GM12878 (cell line): ENCODE measurements around the gene MAPK9. TPM values are rescaled to one million over a fixed set of nuclear protein-coding genes. Genes with fewer than 3 reads are reported as not detected.
A peak's percentile ranks its signal among the peaks of the same experiment; 100 is the strongest.

Experiments used
- ATAC-seq: fragments of 200-7000 bp; cut with Tn5 transposase; 3 replicates; pipeline ENCODE4 v1.9.1; 2020; ENCODE audit warnings: mild to moderate bottlenecking, moderate library complexity
- BruUV-seq: library from RNA; stranded (reverse); fragments of 400-500 nt; replicated peaks from 2 replicates; lab custom pipeline; 2021; lab: Mats Ljungman, UMichigan
- CTCF ChIA-PET: fragments of 300-600 bp; sonication (Branson Sonifier 250); formaldehyde crosslinking; extraction: SDS; loops from one replicate; lab custom pipeline; 2021; ENCODE audit warnings: inconsistent platforms; lab: Yijun Ruan, JAX
- POLR2A ChIA-PET: fragments of 350-600 bp; formaldehyde crosslinking; extraction: SDS; loops from one replicate; lab custom pipeline; 2021; ENCODE audit warnings: inconsistent platforms; lab: Charles Lee
- RAD21 ChIA-PET: fragments of 300-600 bp; sonication (Branson Sonifier 250); formaldehyde crosslinking; loops from one replicate; lab custom pipeline; 2023; ENCODE audit warnings: antibody characterized with exemption; ENCODE audit not compliant: unreplicated experiment; lab: Charles Lee
- SMC1A ChIA-PET: fragments of 300-600 bp; sonication (Branson Sonifier 250); formaldehyde crosslinking; loops from one replicate; lab custom pipeline; 2023; ENCODE audit not compliant: unreplicated experiment, uncharacterized antibody; lab: Charles Lee
- DNase-seq: peaks from one replicate; pipeline ENCODE4 v3.0.0-alpha.2; 2011; ENCODE audit warnings: low read depth, low spot score
- FAIRE-seq: peaks from 3 replicates; lab custom pipeline; 2011; peaks lifted over from hg19 to GRCh38; lab: Jason Lieb, UNC
- H2AFZ ChIP-seq: 2 replicates; pipeline ENCODE4 v1.6.0; 2011; ENCODE audit warnings: low read depth, low read length, control low read depth; ENCODE audit not compliant: control insufficient read depth
- H3K27ac ChIP-seq: 2 replicates; pipeline ENCODE4 v1.5.1; 2011; ENCODE audit warnings: control low read depth; ENCODE audit not compliant: control insufficient read depth, insufficient read depth
- H3K27me3 ChIP-seq, 2 experiments: replicated peaks in 1 of 2; 2 replicates each; pipeline versions ENCODE4 v1.6.0 to v1.6.1; 2011; ENCODE audit warnings: low read length in 1 of 2; ENCODE audit not compliant: control insufficient read depth in 2 of 2, insufficient read depth in 2 of 2
- H3K36me3 ChIP-seq, 2 experiments: 2 replicates each; pipeline ENCODE4 v1.5.1; 2011; ENCODE audit warnings: low read length in 1 of 2; ENCODE audit not compliant: control insufficient read depth in 2 of 2, insufficient read depth in 2 of 2
- H3K4me1 ChIP-seq: 2 replicates; pipeline ENCODE4 v1.6.1; 2011; ENCODE audit warnings: mild to moderate bottlenecking, low read length, moderate library complexity, mixed read lengths; ENCODE audit not compliant: control insufficient read depth, insufficient read depth
- H3K4me2 ChIP-seq: 2 replicates; pipeline ENCODE4 v1.6.0; 2011; ENCODE audit warnings: control low read depth; ENCODE audit not compliant: control insufficient read depth, insufficient read depth
- H3K4me3 ChIP-seq: fragments of 200-600 bp; sonication (generic); 2 replicates; pipeline ENCODE4 v1.5.1; 2016
- H3K79me2 ChIP-seq: 2 replicates; pipeline ENCODE4 v1.6.0; 2011; ENCODE audit warnings: low read length; ENCODE audit not compliant: control insufficient read depth, insufficient read depth
- H3K9ac ChIP-seq: 2 replicates; pipeline ENCODE4 v1.8.0; 2011; ENCODE audit warnings: low read length, control low read depth, mixed read lengths; ENCODE audit not compliant: control insufficient read depth, insufficient read depth
- H3K9me3 ChIP-seq: replicated peaks from 3 replicates; pipeline ENCODE4 v1.5.1; 2011; ENCODE audit warnings: mild to moderate bottlenecking, low read length; ENCODE audit not compliant: control insufficient read depth, insufficient read depth
- H4K20me1 ChIP-seq: 2 replicates; pipeline ENCODE4 v1.6.0; 2011; ENCODE audit not compliant: control insufficient read depth, insufficient read depth
- EED ChIP-seq: sonication (generic); IDR thresholded peaks from 2 replicates; pipeline ENCODE4 v1.6.1; 2016; ENCODE audit warnings: antibody characterized with exemption, low read depth
- ESRRA ChIP-seq: IDR thresholded peaks from 2 replicates; pipeline ENCODE4 v1.6.1; 2012; ENCODE audit warnings: mild to moderate bottlenecking, low read length, improper control_type of control experiment
- HCFC1 ChIP-seq: fragments of 150-350 bp; IDR thresholded peaks from 2 replicates; pipeline ENCODE4 v1.6.1; 2014; ENCODE audit warnings: low read length
- MEF2A ChIP-seq: IDR thresholded peaks from 2 replicates; pipeline ENCODE4 v1.6.1; 2011; ENCODE audit warnings: low read depth, mild to moderate bottlenecking, low read length, moderate library complexity; ENCODE audit not compliant: insufficient read depth
- RAD21 ChIP-seq: IDR thresholded peaks from 2 replicates; pipeline ENCODE4 v1.6.1; 2011; ENCODE audit warnings: mild to moderate bottlenecking, low read depth, low read length, moderate library complexity; ENCODE audit not compliant: insufficient read depth
- SIX5 ChIP-seq: IDR thresholded peaks from 2 replicates; pipeline ENCODE4 v1.6.1; 2011; ENCODE audit warnings: mild to moderate bottlenecking, low read depth, low read length, moderate library complexity; ENCODE audit not compliant: severe bottlenecking
- SMARCA5 ChIP-seq: fragments of 450-650 bp; IDR thresholded peaks from 2 replicates; pipeline ENCODE4 v1.6.1; 2017; ENCODE audit warnings: mild to moderate bottlenecking
- SMC3 ChIP-seq: IDR thresholded peaks from 2 replicates; pipeline ENCODE4 v1.6.1; 2011; ENCODE audit warnings: low read length, improper control_type of control experiment, borderline replicate concordance
- SPI1 ChIP-seq: IDR thresholded peaks from 2 replicates; pipeline ENCODE4 v1.6.1; 2011; ENCODE audit warnings: low read depth, mild to moderate bottlenecking, low read length, moderate library complexity, borderline replicate concordance; ENCODE audit not compliant: insufficient read depth
- STAT3 ChIP-seq: IDR thresholded peaks from 2 replicates; pipeline ENCODE4 v1.6.1; 2011; ENCODE audit warnings: low read depth, low read length, improper control_type of control experiment
- TCF3 ChIP-seq: IDR thresholded peaks from 2 replicates; pipeline ENCODE4 v1.6.1; 2012; ENCODE audit warnings: low read depth, mild to moderate bottlenecking, low read length, borderline replicate concordance; ENCODE audit not compliant: insufficient read depth
- ZNF217 ChIP-seq: fragments of 450-650 bp; IDR thresholded peaks from 2 replicates; pipeline ENCODE4 v1.6.1; 2017; ENCODE audit warnings: antibody characterized with exemption, mild to moderate bottlenecking
- WGBS: methylation state at CpG from one replicate; pipeline ENCODE4 v1.1.6; 2016; ENCODE audit warnings: low lambda C conversion rate; ENCODE audit not compliant: insufficient replicate concordance, insufficient coverage; ENCODE audit errors: missing lambda C conversion rate; 5-methylcytosine and 5-hydroxymethylcytosine counted together
- in situ Hi-C: fragments of 300-500 bp; cut with MboI; formaldehyde crosslinking; loops from 9 replicates; pipeline ENCODE4 v1.14.3; 2018; ENCODE audit warnings: mixed read lengths
- intact Hi-C: fragments of 100-400 bp; cut with micrococcal nuclease; formaldehyde crosslinking; loops from one replicate; pipeline ENCODE4 v1.14.2; 2022; ENCODE audit not compliant: unreplicated experiment
- polyA plus RNA-seq, 11 experiments: library from polyadenylated mRNA; depleted of rRNA in 4 of 11; unstranded in 6 of 11; stranded (reverse) in 5 of 11; fragments of >200 nt; fragmentation: Nextera tagmentation in 4 of 11; fragmentation: Illumina TruSeq in 1 of 11; extraction: Ambion mirVana in 4 of 11; extraction: Trizol in 1 of 11; gene quantifications; 1 replicate in 1 of 11; 2 replicates in 10 of 11; pipeline versions ENCODE4 v1.2.1 to v1.2.3, GENCODE V29; 2011 to 2016; ENCODE audit warnings: inconsistent platforms in 2 of 11, missing spikeins in 2 of 11, low read depth in 1 of 11
- total RNA-seq, 4 experiments: library from RNA; depleted of rRNA in 3 of 4; stranded (reverse); fragments of >200 nt in 3 of 4; fragmentation: Illumina TruSeq in 1 of 4; extraction: Trizol in 1 of 4; gene quantifications; 2 replicates each; pipeline versions ENCODE4 v1.2.1 to v1.2.3, GENCODE V29; 2013 to 2021
- TF ChIP-seq, protein P1 (sequence below): IDR thresholded peaks from 2 replicates; pipeline ENCODE4 v1.6.1; 2011; ENCODE audit warnings: borderline replicate concordance, low read depth, mild to moderate bottlenecking, moderate library complexity, mixed read lengths, low read length; ENCODE audit not compliant: insufficient read depth; ENCODE audit errors: extremely low read length
- TF ChIP-seq, protein P2 (sequence below), 3 experiments: IDR thresholded peaks in 2 of 3; conservative IDR thresholded peaks in 1 of 3; 2 replicates each; pipeline ENCODE4 v1.5.1; 2011; ENCODE audit warnings: low read depth in 3 of 3, low read length in 3 of 3, mild to moderate bottlenecking in 3 of 3, control low read depth in 2 of 3, moderate library complexity in 2 of 3, inconsistent platforms in 1 of 3, mixed read lengths in 1 of 3; ENCODE audit not compliant: control insufficient read depth in 2 of 3, insufficient read depth in 1 of 3; ENCODE audit errors: extremely low read depth in 1 of 3
- TF ChIP-seq, protein P3 (sequence below): fragments of 150-350 bp; IDR thresholded peaks from 2 replicates; pipeline ENCODE4 v1.6.1; 2016; ENCODE audit warnings: low read depth, low read length

Gene MAPK9
- total and polyA plus RNA-seq, 10 of the 15 experiments (the other 5 are each of a cell fraction or from before 2014, with no cell fraction given) = 2.1 to 52.9 (median 21.7) TPM

DNA sequence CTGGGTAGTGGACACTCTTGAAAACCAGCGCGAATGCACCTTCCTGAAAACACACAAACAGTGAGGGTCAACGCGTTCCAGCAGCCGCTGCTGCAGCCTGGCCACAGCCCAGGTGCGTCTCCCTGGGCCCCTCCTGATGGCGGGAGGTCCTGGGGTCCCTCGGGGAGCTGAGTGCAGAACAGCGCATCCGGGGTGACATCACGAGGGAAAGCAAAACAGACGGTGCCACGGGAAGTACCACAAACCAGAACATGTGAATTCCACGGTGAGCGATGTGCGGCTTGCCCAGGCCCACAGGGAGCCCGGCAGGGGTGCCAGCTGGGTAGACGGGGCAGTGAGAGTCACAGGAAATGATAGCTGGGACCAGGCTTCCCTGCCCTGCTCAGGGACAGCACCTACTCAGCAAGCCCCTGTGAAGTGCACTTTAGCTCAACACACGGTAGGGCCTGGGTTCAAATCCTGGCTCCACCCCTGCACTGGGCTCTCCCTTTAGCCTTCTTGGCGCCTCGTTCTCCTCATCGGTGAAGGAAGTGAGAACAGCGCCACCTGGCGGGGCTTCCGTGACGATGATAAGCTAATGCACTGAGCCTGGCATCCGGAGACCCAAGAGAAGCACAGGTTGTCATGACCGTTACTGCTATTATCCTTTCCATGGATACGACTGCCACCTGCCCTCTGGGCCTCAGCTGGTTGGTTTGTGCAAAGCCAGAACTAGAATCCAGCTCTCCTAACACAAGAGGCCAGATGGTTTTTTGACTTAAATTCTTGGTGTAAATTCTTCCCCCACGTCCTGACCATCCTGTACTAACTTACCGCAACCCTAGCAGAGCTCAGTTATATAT lies 36.6 kb upstream of the MAPK9 start:
- WGBS = 43% methylated on average over 31 of the region's 31 CpGs
- ChIA-PET SMC1A (interaction anchor here (0.8 to 1.7 kb wide), 5 partner anchors 12 to 202 kb away, joined by 3 to 11 read pairs (median 4); no protein-coding TSS in a partner anchor), CTCF (interaction anchor here (0.6 to 2.4 kb wide), 34 partner anchors 9 to 359 kb away, joined by 3 to 44 read pairs (median 4); no protein-coding TSS in a partner anchor), POLR2A (no interaction called here), RAD21 (interaction anchor here (0.6 to 1.7 kb wide), 7 partner anchors 13 to 143 kb away, joined by 3 to 16 read pairs (median 4); partner anchors contain the start of gene MAPK9)
- Histone ChIP-seq H3K9ac (no peak overlapping the region), H3K9me3 (no peaks in the 10 kb centered on the region), H3K27me3 (no peaks in the 10 kb centered on the region), H3K36me3 (no peaks in the 10 kb centered on the region), H3K4me1 (no peaks in the 10 kb centered on the region), H3K4me2 (no peak overlapping the region), H3K79me2 (no peaks in the 10 kb centered on the region), H3K4me3 (no peak overlapping the region), H2AFZ (peak overlapping the region; percentile 60), H3K27ac (no peak overlapping the region), H4K20me1 (no peaks in the 10 kb centered on the region)
- intact Hi-C loops = loop anchor here (1.0 kb wide), 2 partner anchors 35 to 127 kb away; no protein-coding TSS in a partner anchor
- peak; percentile 99 for ATAC-seq
- in situ Hi-C loops = no loop called here
- BruUV-seq = no TSS peak
- peak; percentile 17 for DNase-seq
- peak; percentile 94 for FAIRE-seq
- TF ChIP-seq TCF3 = no peak
- TF ChIP-seq, protein P1, sequence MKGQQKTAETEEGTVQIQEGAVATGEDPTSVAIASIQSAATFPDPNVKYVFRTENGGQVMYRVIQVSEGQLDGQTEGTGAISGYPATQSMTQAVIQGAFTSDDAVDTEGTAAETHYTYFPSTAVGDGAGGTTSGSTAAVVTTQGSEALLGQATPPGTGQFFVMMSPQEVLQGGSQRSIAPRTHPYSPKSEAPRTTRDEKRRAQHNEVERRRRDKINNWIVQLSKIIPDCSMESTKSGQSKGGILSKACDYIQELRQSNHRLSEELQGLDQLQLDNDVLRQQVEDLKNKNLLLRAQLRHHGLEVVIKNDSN = no peak
- TF ChIP-seq RAD21 = peak; percentile 58
- TF ChIP-seq, protein P2, sequence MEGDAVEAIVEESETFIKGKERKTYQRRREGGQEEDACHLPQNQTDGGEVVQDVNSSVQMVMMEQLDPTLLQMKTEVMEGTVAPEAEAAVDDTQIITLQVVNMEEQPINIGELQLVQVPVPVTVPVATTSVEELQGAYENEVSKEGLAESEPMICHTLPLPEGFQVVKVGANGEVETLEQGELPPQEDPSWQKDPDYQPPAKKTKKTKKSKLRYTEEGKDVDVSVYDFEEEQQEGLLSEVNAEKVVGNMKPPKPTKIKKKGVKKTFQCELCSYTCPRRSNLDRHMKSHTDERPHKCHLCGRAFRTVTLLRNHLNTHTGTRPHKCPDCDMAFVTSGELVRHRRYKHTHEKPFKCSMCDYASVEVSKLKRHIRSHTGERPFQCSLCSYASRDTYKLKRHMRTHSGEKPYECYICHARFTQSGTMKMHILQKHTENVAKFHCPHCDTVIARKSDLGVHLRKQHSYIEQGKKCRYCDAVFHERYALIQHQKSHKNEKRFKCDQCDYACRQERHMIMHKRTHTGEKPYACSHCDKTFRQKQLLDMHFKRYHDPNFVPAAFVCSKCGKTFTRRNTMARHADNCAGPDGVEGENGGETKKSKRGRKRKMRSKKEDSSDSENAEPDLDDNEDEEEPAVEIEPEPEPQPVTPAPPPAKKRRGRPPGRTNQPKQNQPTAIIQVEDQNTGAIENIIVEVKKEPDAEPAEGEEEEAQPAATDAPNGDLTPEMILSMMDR (IDR thresholded peaks at IDR 0.05 in 2 of 3, conservative IDR thresholded peaks at IDR 0.05 in 1 of 3; ENCODE audit: control insufficient read depth in 2 of 3, extremely low read depth in 1 of 3, insufficient read depth in 1 of 3, low read depth in 3 of 3, low read length in 3 of 3) = peak; percentile 77 to 89 (median 78)
- no peak for TF ChIP-seq SIX5
- TF ChIP-seq SMC3 = peak; percentile 56; the same call in 1 of the 2 replicates
- TF ChIP-seq ZNF217 = no peak
- TF ChIP-seq SMARCA5 = peak; percentile 73
- TF ChIP-seq, protein P3, sequence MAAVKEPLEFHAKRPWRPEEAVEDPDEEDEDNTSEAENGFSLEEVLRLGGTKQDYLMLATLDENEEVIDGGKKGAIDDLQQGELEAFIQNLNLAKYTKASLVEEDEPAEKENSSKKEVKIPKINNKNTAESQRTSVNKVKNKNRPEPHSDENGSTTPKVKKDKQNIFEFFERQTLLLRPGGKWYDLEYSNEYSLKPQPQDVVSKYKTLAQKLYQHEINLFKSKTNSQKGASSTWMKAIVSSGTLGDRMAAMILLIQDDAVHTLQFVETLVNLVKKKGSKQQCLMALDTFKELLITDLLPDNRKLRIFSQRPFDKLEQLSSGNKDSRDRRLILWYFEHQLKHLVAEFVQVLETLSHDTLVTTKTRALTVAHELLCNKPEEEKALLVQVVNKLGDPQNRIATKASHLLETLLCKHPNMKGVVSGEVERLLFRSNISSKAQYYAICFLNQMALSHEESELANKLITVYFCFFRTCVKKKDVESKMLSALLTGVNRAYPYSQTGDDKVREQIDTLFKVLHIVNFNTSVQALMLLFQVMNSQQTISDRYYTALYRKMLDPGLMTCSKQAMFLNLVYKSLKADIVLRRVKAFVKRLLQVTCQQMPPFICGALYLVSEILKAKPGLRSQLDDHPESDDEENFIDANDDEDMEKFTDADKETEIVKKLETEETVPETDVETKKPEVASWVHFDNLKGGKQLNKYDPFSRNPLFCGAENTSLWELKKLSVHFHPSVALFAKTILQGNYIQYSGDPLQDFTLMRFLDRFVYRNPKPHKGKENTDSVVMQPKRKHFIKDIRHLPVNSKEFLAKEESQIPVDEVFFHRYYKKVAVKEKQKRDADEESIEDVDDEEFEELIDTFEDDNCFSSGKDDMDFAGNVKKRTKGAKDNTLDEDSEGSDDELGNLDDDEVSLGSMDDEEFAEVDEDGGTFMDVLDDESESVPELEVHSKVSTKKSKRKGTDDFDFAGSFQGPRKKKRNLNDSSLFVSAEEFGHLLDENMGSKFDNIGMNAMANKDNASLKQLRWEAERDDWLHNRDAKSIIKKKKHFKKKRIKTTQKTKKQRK = no peak
- TF ChIP-seq SPI1 = no peak
- no peak for TF ChIP-seq STAT3
- TF ChIP-seq EED = no peak
- TF ChIP-seq MEF2A = no peak
- no peak for TF ChIP-seq HCFC1
- no peak for TF ChIP-seq ESRRA
